Astrocyte (in vitro differentiated cells and primary cell): ENCODE measurements around the gene PLEKHS1. TPM values are rescaled to one million over a fixed set of nuclear protein-coding genes. Genes with fewer than 3 reads are reported as not detected.

Experiments
- DNase-seq: peaks from one replicate; pipeline ENCODE4 v3.0.0-alpha.2; 2010; ENCODE audit warnings: low read depth
- FAIRE-seq: peaks from 2 replicates; lab custom pipeline; 2011; peaks lifted over from hg19 to GRCh38; lab: Jason Lieb, UNC
- H2AFZ ChIP-seq: 2 replicates; pipeline ENCODE4 v1.6.0; 2012; ENCODE audit warnings: low read depth, low read length, inconsistent platforms
- H3K27ac ChIP-seq: 2 replicates; pipeline ENCODE4 v1.5.1; 2011; ENCODE audit warnings: low read depth, low read length, inconsistent platforms
- H3K27me3 ChIP-seq: 2 replicates; pipeline ENCODE4 v1.6.0; 2011; ENCODE audit warnings: low read length, inconsistent platforms; ENCODE audit not compliant: insufficient read depth
- H3K36me3 ChIP-seq: 2 replicates; pipeline ENCODE4 v1.5.1; 2011; ENCODE audit warnings: low read length, inconsistent platforms; ENCODE audit not compliant: insufficient read depth
- H3K4me1 ChIP-seq: 2 replicates; pipeline ENCODE4 v1.5.1; 2011; ENCODE audit warnings: low read length, inconsistent platforms; ENCODE audit not compliant: insufficient read depth
- H3K4me2 ChIP-seq: 2 replicates; pipeline ENCODE4 v1.6.0; 2012; ENCODE audit warnings: low read length, inconsistent platforms
- H3K4me3 ChIP-seq: 2 replicates; pipeline ENCODE4 v1.5.1; 2011; ENCODE audit warnings: low read depth, mild to moderate bottlenecking, low read length, inconsistent platforms; ENCODE audit not compliant: insufficient read depth
- H3K79me2 ChIP-seq: 2 replicates; pipeline ENCODE4 v1.6.0; 2012; ENCODE audit warnings: mild to moderate bottlenecking, low read length, inconsistent platforms; ENCODE audit not compliant: insufficient read depth
- H3K9ac ChIP-seq: 2 replicates; pipeline ENCODE4 v1.6.0; 2012; ENCODE audit warnings: mild to moderate bottlenecking, low read length, inconsistent platforms
- H3K9me3 ChIP-seq: 2 replicates; pipeline ENCODE4 v1.5.1; 2012; ENCODE audit warnings: low read depth, mild to moderate bottlenecking, low read length, inconsistent platforms; ENCODE audit not compliant: insufficient read depth
- H4K20me1 ChIP-seq: 2 replicates; pipeline ENCODE4 v1.6.0; 2012; ENCODE audit warnings: low read length, inconsistent platforms; ENCODE audit not compliant: insufficient read depth
- H3K27ac Mint-ChIP-seq: one replicate; pipeline ENCODE4 v1.8.0; 2021; ENCODE audit warnings: mild to moderate bottlenecking, mixed read lengths; ENCODE audit not compliant: unreplicated experiment
- H3K27me3 Mint-ChIP-seq: one replicate; pipeline ENCODE4 v1.8.0; 2021; ENCODE audit warnings: low read depth, mixed read lengths; ENCODE audit not compliant: unreplicated experiment
- H3K36me3 Mint-ChIP-seq: one replicate; pipeline ENCODE4 v1.8.0; 2021; ENCODE audit warnings: low read depth, mixed read lengths; ENCODE audit not compliant: unreplicated experiment
- H3K4me1 Mint-ChIP-seq: one replicate; pipeline ENCODE4 v1.8.0; 2021; ENCODE audit warnings: low read depth, mixed read lengths; ENCODE audit not compliant: unreplicated experiment
- H3K4me3 Mint-ChIP-seq: one replicate; pipeline ENCODE4 v1.8.0; 2021; ENCODE audit warnings: mild to moderate bottlenecking, moderate library complexity, mixed read lengths; ENCODE audit not compliant: unreplicated experiment
- H3K9me3 Mint-ChIP-seq: one replicate; pipeline ENCODE4 v1.8.0; 2021; ENCODE audit warnings: mild to moderate bottlenecking, mixed read lengths; ENCODE audit not compliant: unreplicated experiment
- EZH2 ChIP-seq: IDR thresholded peaks from 2 replicates; pipeline ENCODE4 v1.6.1; 2012; ENCODE audit warnings: mild to moderate bottlenecking, low read length, inconsistent platforms; ENCODE audit not compliant: insufficient read depth
- total RNA-seq: library from RNA; stranded (reverse); gene quantifications from 2 replicates; pipeline ENCODE4 v1.2.1, GENCODE V29; 2021
- TF ChIP-seq, protein P1 (sequence below): IDR thresholded peaks from 2 replicates; pipeline ENCODE4 v1.5.1; 2011; ENCODE audit warnings: low read depth, mild to moderate bottlenecking, inconsistent platforms, low read length, moderate library complexity; ENCODE audit not compliant: insufficient read depth

PLEKHS1 gene
- total RNA-seq, 1 donor from 2014 or later: not detected

DNA sequence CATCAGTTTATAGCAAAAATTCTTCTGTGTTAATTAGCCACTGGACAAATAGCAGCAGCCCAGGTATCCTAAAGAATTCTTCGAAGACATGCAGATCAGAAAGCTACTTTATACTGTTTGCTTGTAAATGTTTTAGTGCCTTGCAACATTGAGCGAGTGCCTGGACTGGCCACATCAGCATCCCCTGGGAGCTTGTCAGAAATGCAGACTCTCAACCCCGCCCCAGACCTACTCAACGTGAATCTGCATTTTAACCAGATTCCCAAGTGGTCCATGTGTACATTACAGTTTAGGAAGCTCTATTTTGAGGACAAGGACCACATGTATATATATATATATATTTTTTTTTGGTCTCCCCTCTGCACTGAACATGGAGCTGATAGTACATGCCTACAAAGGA is 18.5 kb upstream of the PLEKHS1 start:
- Histone ChIP-seq H3K4me3 (no peak overlapping the region), H3K9me3 (no peaks in the 10 kb centered on the region), H3K27ac (no peak overlapping the region), H3K4me1 (no peaks in the 10 kb centered on the region), H4K20me1 (no peaks in the 10 kb centered on the region), H3K9ac (no peak overlapping the region), H3K36me3 (peaks cover 4% of the 10 kb centered on the region), H3K79me2 (no peaks in the 10 kb centered on the region), H2AFZ (no peak overlapping the region), H3K4me2 (no peak overlapping the region), H3K27me3 (no peaks in the 10 kb centered on the region)
- Mint-ChIP-seq H3K27me3 (peaks cover 8% of the 10 kb centered on the region), H3K4me3 (no peak overlapping the region), H3K4me1 (peaks cover 5% of the 10 kb centered on the region), H3K9me3 (no peaks in the 10 kb centered on the region), H3K36me3 (peaks cover 23% of the 10 kb centered on the region), H3K27ac (no peak overlapping the region)
- DNase-seq (no peak), FAIRE-seq (no peak)
- no peak for TF ChIP-seq EZH2

DNA sequence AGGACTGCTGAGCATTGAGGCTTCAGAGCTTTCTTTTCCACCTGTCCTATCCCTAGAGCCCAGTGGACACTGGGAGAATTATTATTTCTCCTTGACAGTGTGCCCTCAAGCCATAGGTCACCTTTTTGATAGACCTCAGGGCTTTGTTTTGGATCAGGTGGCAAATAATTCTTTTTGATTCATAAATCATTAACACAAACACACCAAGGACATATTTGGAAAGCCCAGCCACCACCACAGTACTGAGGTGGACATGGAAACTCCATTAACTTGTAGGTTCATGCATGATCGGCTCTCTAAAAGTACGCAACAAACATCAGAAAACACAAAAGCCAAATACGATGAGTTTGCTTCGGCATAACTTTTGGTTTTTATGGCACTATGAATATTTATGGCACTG is 17.8 kb upstream of the PLEKHS1 start:
- no peak for TF ChIP-seq EZH2
- TF ChIP-seq, protein P1, sequence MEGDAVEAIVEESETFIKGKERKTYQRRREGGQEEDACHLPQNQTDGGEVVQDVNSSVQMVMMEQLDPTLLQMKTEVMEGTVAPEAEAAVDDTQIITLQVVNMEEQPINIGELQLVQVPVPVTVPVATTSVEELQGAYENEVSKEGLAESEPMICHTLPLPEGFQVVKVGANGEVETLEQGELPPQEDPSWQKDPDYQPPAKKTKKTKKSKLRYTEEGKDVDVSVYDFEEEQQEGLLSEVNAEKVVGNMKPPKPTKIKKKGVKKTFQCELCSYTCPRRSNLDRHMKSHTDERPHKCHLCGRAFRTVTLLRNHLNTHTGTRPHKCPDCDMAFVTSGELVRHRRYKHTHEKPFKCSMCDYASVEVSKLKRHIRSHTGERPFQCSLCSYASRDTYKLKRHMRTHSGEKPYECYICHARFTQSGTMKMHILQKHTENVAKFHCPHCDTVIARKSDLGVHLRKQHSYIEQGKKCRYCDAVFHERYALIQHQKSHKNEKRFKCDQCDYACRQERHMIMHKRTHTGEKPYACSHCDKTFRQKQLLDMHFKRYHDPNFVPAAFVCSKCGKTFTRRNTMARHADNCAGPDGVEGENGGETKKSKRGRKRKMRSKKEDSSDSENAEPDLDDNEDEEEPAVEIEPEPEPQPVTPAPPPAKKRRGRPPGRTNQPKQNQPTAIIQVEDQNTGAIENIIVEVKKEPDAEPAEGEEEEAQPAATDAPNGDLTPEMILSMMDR: no peak
- no peak overlapping the region for H3K9ac ChIP-seq
- Mint-ChIP-seq H3K27ac (no peak overlapping the region), H3K4me1 (peaks cover 5% of the 10 kb centered on the region), H3K4me3 (no peak overlapping the region), H3K9me3 (no peaks in the 10 kb centered on the region), H3K27me3 (peaks cover 8% of the 10 kb centered on the region), H3K36me3 (peaks cover 16% of the 10 kb centered on the region)
- H3K79me2 ChIP-seq: no peaks in the 10 kb centered on the region
- no peak overlapping the region for H2AFZ ChIP-seq
- DNase-seq (no peak), FAIRE-seq (no peak)
- H4K20me1 ChIP-seq: no peaks in the 10 kb centered on the region
- H3K27me3 ChIP-seq: no peaks in the 10 kb centered on the region
- H3K36me3 ChIP-seq: peaks cover 4% of the 10 kb centered on the region
- H3K4me1 ChIP-seq: no peaks in the 10 kb centered on the region
- H3K4me3 ChIP-seq: no peak overlapping the region
- no peak overlapping the region for H3K4me2 ChIP-seq
- no peaks in the 10 kb centered on the region for H3K9me3 ChIP-seq
- H3K27ac ChIP-seq: no peak overlapping the region

DNA sequence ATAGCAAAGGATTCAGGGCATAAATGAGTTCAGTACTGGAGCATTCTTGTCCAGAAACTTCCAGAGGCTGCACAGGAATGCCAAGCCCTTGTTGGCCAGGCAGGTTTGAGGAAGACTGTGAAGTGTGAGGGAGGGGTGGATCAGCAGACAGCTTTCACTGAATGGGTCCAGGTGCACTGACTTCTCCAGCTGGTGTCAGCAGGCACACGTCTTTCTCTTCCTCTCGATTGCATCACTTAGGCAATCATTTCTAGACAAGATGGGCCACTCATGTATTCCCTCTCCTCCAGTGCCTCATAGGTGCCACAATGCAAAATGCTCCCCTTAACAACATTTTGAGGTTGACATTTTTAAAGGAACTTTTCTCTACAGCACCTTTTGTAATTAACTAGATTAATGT is 15.6 kb upstream of the PLEKHS1 start:
- FAIRE-seq (no peak), DNase-seq (no peak)
- H3K27me3 Mint-ChIP-seq: peaks cover 11% of the 10 kb centered on the region
- H3K4me1 ChIP-seq: no peaks in the 10 kb centered on the region
- H4K20me1 ChIP-seq: no peaks in the 10 kb centered on the region
- no peaks in the 10 kb centered on the region for H3K9me3 ChIP-seq
- H3K4me3 ChIP-seq: no peak overlapping the region
- no peaks in the 10 kb centered on the region for H3K79me2 ChIP-seq
- no peak overlapping the region for H2AFZ ChIP-seq
- peaks cover 5% of the 10 kb centered on the region for H3K4me1 Mint-ChIP-seq
- no peak overlapping the region for H3K9ac ChIP-seq
- peaks cover 2% of the 10 kb centered on the region for H3K27me3 ChIP-seq
- no peak overlapping the region for H3K27ac ChIP-seq
- no peak overlapping the region for H3K4me3 Mint-ChIP-seq
- no peaks in the 10 kb centered on the region for H3K36me3 ChIP-seq
- peaks cover 4% of the 10 kb centered on the region for H3K36me3 Mint-ChIP-seq
- peaks cover 2% of the 10 kb centered on the region for H3K9me3 Mint-ChIP-seq
- H3K27ac Mint-ChIP-seq: no peak overlapping the region
- TF ChIP-seq EZH2: no peak
- TF ChIP-seq, protein P1: no peak
- H3K4me2 ChIP-seq: no peak overlapping the region
